Measurements from ENCODE around the gene BTD.

BTD gene

GRCh38 chr3:15667484-15667883 is 65.9 kb downstream of the BTD start:
- H3K9ac ChIP-seq (ENCODE audit: low read depth, low read length), result no peak overlapping the region
- H3K4me1 ChIP-seq (ENCODE audit: control insufficient read depth, insufficient read depth, low read length), result peaks cover 16% of the 10 kb centered on the region; the same call in 1 of the 2 replicates
- peaks cover 29% of the 10 kb centered on the region for H3K36me3 ChIP-seq (ENCODE audit: control insufficient read depth, insufficient read depth, low read length)
- no peaks in the 10 kb centered on the region for H3K9me3 ChIP-seq (ENCODE audit: control insufficient read depth, insufficient read depth, low read length)
- H3K27ac ChIP-seq (ENCODE audit: low read depth, low read length), result no peak overlapping the region
- H3K4me3 ChIP-seq (ENCODE audit: low read depth, low read length), result no peak overlapping the region
- H3K27me3 ChIP-seq (ENCODE audit: control insufficient read depth, insufficient read depth, low read length), result no peaks in the 10 kb centered on the region

GRCh38 chr3:15673536-15673935 is 72.0 kb downstream of the BTD start:
- no peak overlapping the region for H3K9ac ChIP-seq (ENCODE audit: low read depth, low read length)
- no peak overlapping the region for H3K4me3 ChIP-seq (ENCODE audit: low read depth, low read length)
- H3K4me1 ChIP-seq (ENCODE audit: control insufficient read depth, insufficient read depth, low read length), result peaks cover 16% of the 10 kb centered on the region; the same call in 1 of the 2 replicates
- peaks cover 78% of the 10 kb centered on the region for H3K36me3 ChIP-seq (ENCODE audit: control insufficient read depth, insufficient read depth, low read length)
- H3K27ac ChIP-seq (ENCODE audit: low read depth, low read length), result no peak overlapping the region
- no peaks in the 10 kb centered on the region for H3K27me3 ChIP-seq (ENCODE audit: control insufficient read depth, insufficient read depth, low read length)
- H3K9me3 ChIP-seq (ENCODE audit: control insufficient read depth, insufficient read depth, low read length), result no peaks in the 10 kb centered on the region

- H3K9me3 ChIP-seq (ENCODE audit: control insufficient read depth, insufficient read depth, low read length), result no peaks in the 10 kb centered on the region
- H3K9ac ChIP-seq (ENCODE audit: low read depth, low read length), result no peak overlapping the region
- H3K36me3 ChIP-seq (ENCODE audit: control insufficient read depth, insufficient read depth, low read length), result peaks cover 73% of the 10 kb centered on the region
- H3K4me1 ChIP-seq (ENCODE audit: control insufficient read depth, insufficient read depth, low read length), result no peaks in the 10 kb centered on the region
- no peaks in the 10 kb centered on the region for H3K27me3 ChIP-seq (ENCODE audit: control insufficient read depth, insufficient read depth, low read length)
- H3K27ac ChIP-seq (ENCODE audit: low read depth, low read length), result no peak overlapping the region
- no peak overlapping the region for H3K4me3 ChIP-seq (ENCODE audit: low read depth, low read length)
Observed at GRCh38 chr3:15676259-15676658, 74.7 kb downstream of the BTD start.

- H3K9me3 ChIP-seq (ENCODE audit: control insufficient read depth, insufficient read depth, low read length), result no peaks in the 10 kb centered on the region
- H3K27ac ChIP-seq (ENCODE audit: low read depth, low read length), result no peak overlapping the region
- H3K27me3 ChIP-seq (ENCODE audit: control insufficient read depth, insufficient read depth, low read length), result no peaks in the 10 kb centered on the region
- no peak overlapping the region for H3K9ac ChIP-seq (ENCODE audit: low read depth, low read length)
- H3K4me3 ChIP-seq (ENCODE audit: low read depth, low read length), result no peak overlapping the region
- H3K4me1 ChIP-seq (ENCODE audit: control insufficient read depth, insufficient read depth, low read length), result no peaks in the 10 kb centered on the region
- peaks cover 79% of the 10 kb centered on the region for H3K36me3 ChIP-seq (ENCODE audit: control insufficient read depth, insufficient read depth, low read length)
Observed at GRCh38 chr3:15679306-15679705, 77.8 kb downstream of the BTD start.

GRCh38 chr3:15681668-15682067 is 80.1 kb downstream of the BTD start:
- no peak overlapping the region for H3K27ac ChIP-seq (ENCODE audit: low read depth, low read length)
- H3K9me3 ChIP-seq (ENCODE audit: control insufficient read depth, insufficient read depth, low read length), result no peaks in the 10 kb centered on the region
- H3K4me3 ChIP-seq (ENCODE audit: low read depth, low read length), result no peak overlapping the region
- H3K27me3 ChIP-seq (ENCODE audit: control insufficient read depth, insufficient read depth, low read length), result no peaks in the 10 kb centered on the region
- H3K36me3 ChIP-seq (ENCODE audit: control insufficient read depth, insufficient read depth, low read length), result peaks cover 81% of the 10 kb centered on the region
- H3K4me1 ChIP-seq (ENCODE audit: control insufficient read depth, insufficient read depth, low read length), result no peaks in the 10 kb centered on the region
- no peak overlapping the region for H3K9ac ChIP-seq (ENCODE audit: low read depth, low read length)

- Histone ChIP-seq H3K4me3 (ENCODE audit: low read depth, low read length) (no peak overlapping the region), H3K9me3 (ENCODE audit: control insufficient read depth, insufficient read depth, low read length) (no peaks in the 10 kb centered on the region), H3K27ac (ENCODE audit: low read depth, low read length) (no peak overlapping the region), H3K9ac (ENCODE audit: low read depth, low read length) (no peak overlapping the region), H3K4me1 (ENCODE audit: control insufficient read depth, insufficient read depth, low read length) (no peaks in the 10 kb centered on the region), H3K27me3 (ENCODE audit: control insufficient read depth, insufficient read depth, low read length) (no peaks in the 10 kb centered on the region), H3K36me3 (ENCODE audit: control insufficient read depth, insufficient read depth, low read length) (peaks cover 76% of the 10 kb centered on the region)
Observed at GRCh38 chr3:15682561-15683185, 81.1 kb downstream of the BTD start.

- H3K27ac ChIP-seq (ENCODE audit: low read depth, low read length), result no peak overlapping the region
- H3K9ac ChIP-seq (ENCODE audit: low read depth, low read length), result no peak overlapping the region
- H3K36me3 ChIP-seq (ENCODE audit: control insufficient read depth, insufficient read depth, low read length), result peaks cover 76% of the 10 kb centered on the region
Observed at GRCh38 chr3:15683253-15683652, 81.7 kb downstream of the BTD start.

GRCh38 chr3:15685927-15686326 is 84.4 kb downstream of the BTD start:
- H3K4me1 ChIP-seq (ENCODE audit: control insufficient read depth, insufficient read depth, low read length), result no peaks in the 10 kb centered on the region
- no peak overlapping the region for H3K27ac ChIP-seq (ENCODE audit: low read depth, low read length)
- H3K9ac ChIP-seq (ENCODE audit: low read depth, low read length), result no peak overlapping the region
- no peak overlapping the region for H3K4me3 ChIP-seq (ENCODE audit: low read depth, low read length)
- no peaks in the 10 kb centered on the region for H3K9me3 ChIP-seq (ENCODE audit: control insufficient read depth, insufficient read depth, low read length)
- peaks cover 89% of the 10 kb centered on the region for H3K36me3 ChIP-seq (ENCODE audit: control insufficient read depth, insufficient read depth, low read length)
- no peaks in the 10 kb centered on the region for H3K27me3 ChIP-seq (ENCODE audit: control insufficient read depth, insufficient read depth, low read length)

More at GRCh38 chr3:15683253-15683652, 81.7 kb downstream of the BTD start:
- H3K9me3 ChIP-seq (ENCODE audit: control insufficient read depth, insufficient read depth, low read length), result no peaks in the 10 kb centered on the region
- H3K4me1 ChIP-seq (ENCODE audit: control insufficient read depth, insufficient read depth, low read length), result no peaks in the 10 kb centered on the region
- H3K27me3 ChIP-seq (ENCODE audit: control insufficient read depth, insufficient read depth, low read length), result no peaks in the 10 kb centered on the region
- no peak overlapping the region for H3K4me3 ChIP-seq (ENCODE audit: low read depth, low read length)

- Histone ChIP-seq H3K9ac (ENCODE audit: low read depth, low read length) (no peak overlapping the region), H3K27ac (ENCODE audit: low read depth, low read length) (no peak overlapping the region), H3K4me1 (ENCODE audit: control insufficient read depth, insufficient read depth, low read length) (no peaks in the 10 kb centered on the region), H3K27me3 (ENCODE audit: control insufficient read depth, insufficient read depth, low read length) (no peaks in the 10 kb centered on the region), H3K4me3 (ENCODE audit: low read depth, low read length) (no peak overlapping the region), H3K36me3 (ENCODE audit: control insufficient read depth, insufficient read depth, low read length) (peaks cover 90% of the 10 kb centered on the region), H3K9me3 (ENCODE audit: control insufficient read depth, insufficient read depth, low read length) (no peaks in the 10 kb centered on the region)
Observed at GRCh38 chr3:15690230-15690629, 88.7 kb downstream of the BTD start.

GRCh38 chr3:15690748-15691147 is 89.2 kb downstream of the BTD start:
- Histone ChIP-seq H3K27me3 (ENCODE audit: control insufficient read depth, insufficient read depth, low read length) (no peaks in the 10 kb centered on the region), H3K4me3 (ENCODE audit: low read depth, low read length) (no peak overlapping the region), H3K9me3 (ENCODE audit: control insufficient read depth, insufficient read depth, low read length) (no peaks in the 10 kb centered on the region), H3K4me1 (ENCODE audit: control insufficient read depth, insufficient read depth, low read length) (no peaks in the 10 kb centered on the region), H3K27ac (ENCODE audit: low read depth, low read length) (no peak overlapping the region), H3K36me3 (ENCODE audit: control insufficient read depth, insufficient read depth, low read length) (peaks cover 90% of the 10 kb centered on the region), H3K9ac (ENCODE audit: low read depth, low read length) (no peak overlapping the region)

- no peak overlapping the region for H3K4me3 ChIP-seq (ENCODE audit: low read depth, low read length)
- H3K4me1 ChIP-seq (ENCODE audit: control insufficient read depth, insufficient read depth, low read length), result no peaks in the 10 kb centered on the region
- no peak overlapping the region for H3K9ac ChIP-seq (ENCODE audit: low read depth, low read length)
- peaks cover 74% of the 10 kb centered on the region for H3K36me3 ChIP-seq (ENCODE audit: control insufficient read depth, insufficient read depth, low read length)
- H3K9me3 ChIP-seq (ENCODE audit: control insufficient read depth, insufficient read depth, low read length), result no peaks in the 10 kb centered on the region
- H3K27ac ChIP-seq (ENCODE audit: low read depth, low read length), result no peak overlapping the region
- H3K27me3 ChIP-seq (ENCODE audit: control insufficient read depth, insufficient read depth, low read length), result no peaks in the 10 kb centered on the region
Observed at GRCh38 chr3:15693355-15693754, 91.8 kb downstream of the BTD start.
